Uterus (tissue), 4 donors: ENCODE data around the gene FCRL4. TPM values are rescaled to one million over a fixed set of nuclear protein-coding genes. Genes with fewer than 3 reads are reported as not detected.

Experiments
- DNase-seq, 2 donors: peaks; one replicate each; pipeline ENCODE4 v3.0.0-alpha.2; 2019 to 2020
- H3K27ac ChIP-seq, 2 donors: fragments of 200-600 bp; sonication (generic); 1 replicate in 1 of 2; 2 replicates in 1 of 2; pipeline ENCODE4 v1.5.1; 2016 to 2018
- H3K27me3 ChIP-seq, 2 donors: fragments of 200-600 bp; sonication (generic); one replicate each; pipeline ENCODE4 v1.5.1; 2018 to 2019; ENCODE audit warnings: control low read depth in 1 of 2
- H3K36me3 ChIP-seq, 2 donors: fragments of 200-600 bp; sonication (generic); one replicate each; pipeline ENCODE4 v1.5.1; 2019; ENCODE audit warnings: control low read depth in 1 of 2
- H3K4me1 ChIP-seq, 2 donors: fragments of 200-600 bp; sonication (generic); one replicate each; pipeline ENCODE4 v1.5.1; 2018 to 2019; ENCODE audit warnings: control low read depth in 1 of 2
- H3K4me3 ChIP-seq, 2 donors: fragments of 200-600 bp; sonication (generic); 1 replicate in 1 of 2; 2 replicates in 1 of 2; pipeline ENCODE4 v1.5.1; 2018 to 2019; ENCODE audit warnings: mild to moderate bottlenecking in 1 of 2
- H3K9me3 ChIP-seq, 2 donors: fragments of 200-600 bp; sonication (generic); one replicate each; pipeline ENCODE4 v1.5.1; 2019; ENCODE audit warnings: control low read depth in 1 of 2
- POLR2A ChIP-seq, 2 donors: fragments of 450-650 bp; IDR thresholded peaks; one replicate each; pipeline ENCODE4 v1.6.1; 2016; ENCODE audit warnings: antibody characterized with exemption in 2 of 2, mild to moderate bottlenecking in 1 of 2, moderate library complexity in 1 of 2
- intact Hi-C: fragments of 100-400 bp; cut with DNase I; formaldehyde crosslinking; loops from one replicate; pipeline ENCODE4 v1.15.1; 2023; ENCODE audit warnings: low total_unique reads
- total RNA-seq, 4 donors: library from RNA; depleted of rRNA in 3 of 4; stranded (reverse); fragments of >200 nt in 3 of 4; gene quantifications; one replicate each; pipeline versions ENCODE4 v1.1.0 to v1.2.4, GENCODE V29; 2014 to 2023
- TF ChIP-seq, protein P1 (sequence below), 4 experiments: fragments of 200-600 bp in 2 of 4; fragments of 450-650 bp in 2 of 4; sonication (generic) in 2 of 4; IDR thresholded peaks; one replicate each; pipeline ENCODE4 v1.5.1; 2016 to 2019; ENCODE audit warnings: antibody characterized with exemption in 4 of 4, mild to moderate bottlenecking in 2 of 4, moderate library complexity in 1 of 4
- donor health status: DM: yes; HTN: yes; CAD: no.

Gene FCRL4
- not detected for total RNA-seq

- no peak for TF ChIP-seq POLR2A (IDR thresholded peaks at IDR 0.05)
- TF ChIP-seq, protein P1, sequence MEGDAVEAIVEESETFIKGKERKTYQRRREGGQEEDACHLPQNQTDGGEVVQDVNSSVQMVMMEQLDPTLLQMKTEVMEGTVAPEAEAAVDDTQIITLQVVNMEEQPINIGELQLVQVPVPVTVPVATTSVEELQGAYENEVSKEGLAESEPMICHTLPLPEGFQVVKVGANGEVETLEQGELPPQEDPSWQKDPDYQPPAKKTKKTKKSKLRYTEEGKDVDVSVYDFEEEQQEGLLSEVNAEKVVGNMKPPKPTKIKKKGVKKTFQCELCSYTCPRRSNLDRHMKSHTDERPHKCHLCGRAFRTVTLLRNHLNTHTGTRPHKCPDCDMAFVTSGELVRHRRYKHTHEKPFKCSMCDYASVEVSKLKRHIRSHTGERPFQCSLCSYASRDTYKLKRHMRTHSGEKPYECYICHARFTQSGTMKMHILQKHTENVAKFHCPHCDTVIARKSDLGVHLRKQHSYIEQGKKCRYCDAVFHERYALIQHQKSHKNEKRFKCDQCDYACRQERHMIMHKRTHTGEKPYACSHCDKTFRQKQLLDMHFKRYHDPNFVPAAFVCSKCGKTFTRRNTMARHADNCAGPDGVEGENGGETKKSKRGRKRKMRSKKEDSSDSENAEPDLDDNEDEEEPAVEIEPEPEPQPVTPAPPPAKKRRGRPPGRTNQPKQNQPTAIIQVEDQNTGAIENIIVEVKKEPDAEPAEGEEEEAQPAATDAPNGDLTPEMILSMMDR (IDR thresholded peaks at IDR 0.05): no peak
- Histone ChIP-seq H3K4me3 (no peak within 1 kb of the TSS), H3K36me3 (no peaks in the 10 kb centered on the region), H3K27me3 (no peaks in the 10 kb centered on the region), H3K9me3 (no peaks in the 10 kb centered on the region), H3K27ac (no peak within 1 kb of the TSS), H3K4me1 (no peaks in the 10 kb centered on the region)
- intact Hi-C loops: no loop called here
- no peak for DNase-seq
These were observed at the start of gene FCRL4 for GRCh38 chr1:157597959-157598667. Gene FCRL4 (minus strand): TSS chr1:157598085. CDS start chr1:157597944, 141 bp downstream.

GRCh38 chr1:157646144-157646543 lies 48.3 kb upstream of the FCRL4 start:
- Histone ChIP-seq H3K36me3 (no peaks in the 10 kb centered on the region), H3K4me1 (no peaks in the 10 kb centered on the region), H3K9me3 (no peaks in the 10 kb centered on the region), H3K27ac (no peak overlapping the region), H3K4me3 (no peak overlapping the region), H3K27me3 (no peaks in the 10 kb centered on the region)
- no peak for TF ChIP-seq POLR2A (IDR thresholded peaks at IDR 0.05)
- TF ChIP-seq, protein P1 (IDR thresholded peaks at IDR 0.05): no peak
- intact Hi-C loops: no loop called here
- DNase-seq: no peak

DNA sequence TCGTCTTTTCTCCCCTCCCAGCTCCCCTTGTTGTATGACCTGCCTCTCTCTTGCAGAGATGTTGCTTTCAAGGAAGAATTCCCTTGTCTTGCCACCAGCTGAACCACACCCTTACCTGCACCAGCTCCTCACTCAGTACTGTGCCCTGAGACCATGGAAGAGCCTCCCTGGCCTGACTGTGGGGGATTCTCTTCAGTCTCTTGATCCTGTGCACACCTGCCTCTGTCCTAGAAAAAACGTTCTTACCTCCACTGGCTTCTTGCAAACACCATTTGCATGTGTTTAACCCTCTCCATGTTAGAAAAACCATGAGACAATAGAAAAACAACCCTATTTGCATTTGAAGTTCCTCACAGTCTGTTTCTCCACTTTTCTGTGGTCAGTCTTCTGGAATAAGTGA lies 43.3 kb upstream of the FCRL4 start:
- Histone ChIP-seq H3K36me3 (no peaks in the 10 kb centered on the region), H3K9me3 (no peaks in the 10 kb centered on the region), H3K27me3 (no peaks in the 10 kb centered on the region), H3K4me3 (no peak overlapping the region), H3K4me1 (no peaks in the 10 kb centered on the region), H3K27ac (no peak overlapping the region)
- TF ChIP-seq, protein P1 (IDR thresholded peaks at IDR 0.05): no peak
- TF ChIP-seq POLR2A (IDR thresholded peaks at IDR 0.05): no peak
- no peak for DNase-seq
- intact Hi-C loops: no loop called here

DNA sequence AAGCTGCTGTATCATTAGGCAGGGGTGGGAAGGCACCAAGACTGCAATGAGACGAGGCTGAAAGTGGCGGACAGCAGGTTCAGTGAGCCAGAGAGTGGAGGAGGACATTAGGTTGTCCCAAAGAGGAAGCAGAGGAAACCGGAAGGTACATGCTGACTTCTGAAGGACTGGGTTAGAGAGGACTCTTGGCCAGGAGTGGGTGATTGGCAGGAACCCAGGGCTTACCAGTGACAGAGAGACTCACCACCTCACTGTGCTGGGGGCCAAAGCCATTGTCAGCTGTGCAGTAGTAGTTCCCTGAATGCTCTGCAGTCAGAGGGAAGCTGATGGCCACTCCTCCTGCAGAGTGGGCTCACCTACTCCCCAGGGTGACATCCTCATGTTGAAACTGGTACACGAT lies 41.9 kb upstream of the FCRL4 start:
- Histone ChIP-seq H3K36me3 (no peaks in the 10 kb centered on the region), H3K9me3 (no peaks in the 10 kb centered on the region), H3K4me1 (no peaks in the 10 kb centered on the region), H3K27me3 (no peaks in the 10 kb centered on the region), H3K4me3 (no peak overlapping the region), H3K27ac (no peak overlapping the region)
- no peak for DNase-seq
- intact Hi-C loops: no loop called here
- TF ChIP-seq, protein P1 (IDR thresholded peaks at IDR 0.05): no peak
- TF ChIP-seq POLR2A (IDR thresholded peaks at IDR 0.05): no peak

- TF ChIP-seq, protein P1 (IDR thresholded peaks at IDR 0.05): no peak
- no peak for TF ChIP-seq POLR2A (IDR thresholded peaks at IDR 0.05)
- no peaks in the 10 kb centered on the region for H3K36me3 ChIP-seq
- DNase-seq: no peak
- no peaks in the 10 kb centered on the region for H3K27me3 ChIP-seq
- intact Hi-C loops: no loop called here
- no peaks in the 10 kb centered on the region for H3K4me1 ChIP-seq
- no peak overlapping the region for H3K4me3 ChIP-seq
- no peaks in the 10 kb centered on the region for H3K9me3 ChIP-seq
- H3K27ac ChIP-seq: no peak overlapping the region
These were observed 30.9 kb upstream of the FCRL4 start for GRCh38 chr1:157628773-157629172.
